Panc1 (cell line): ENCODE measurements around the gene SLC17A7. TPM values are rescaled to one million over a fixed set of nuclear protein-coding genes. Genes with fewer than 3 reads are reported as not detected.

ENCODE experiments used
- ATAC-seq: fragments of 200-7000 bp; cut with Tn5 transposase; 2 replicates; pipeline ENCODE4 v1.9.1; 2020; ENCODE audit warnings: mild to moderate bottlenecking, moderate library complexity
- BruUV-seq: library from RNA; stranded (reverse); fragments of 400-500 nt; replicated peaks from 2 replicates; lab custom pipeline; 2021; lab: Mats Ljungman, UMichigan
- CTCF ChIA-PET: fragments of 300-600 bp; sonication (Branson Sonifier 250); formaldehyde crosslinking; loops from one replicate; lab custom pipeline; 2022; ENCODE audit warnings: antibody characterized with exemption; lab: Charles Lee
- POLR2A ChIA-PET: fragments of 300-600 bp; sonication (Branson Sonifier 250); formaldehyde crosslinking; loops from one replicate; lab custom pipeline; 2022; ENCODE audit warnings: antibody characterized with exemption; lab: Charles Lee
- DNase-seq: peaks from one replicate; pipeline ENCODE4 v3.0.0-alpha.2; 2010; ENCODE audit warnings: low read depth, low spot score
- H3K27ac ChIP-seq: 2 replicates; pipeline ENCODE4 v1.5.1; 2011; ENCODE audit warnings: mild to moderate bottlenecking, low read length, inconsistent platforms
- H3K27me3 ChIP-seq: fragments of 200-500 bp; sonication (Bioruptor generic); 2 replicates; pipeline ENCODE4 v1.6.0; 2014; ENCODE audit warnings: low read length, inconsistent platforms; ENCODE audit not compliant: control insufficient read depth, insufficient read depth
- H3K36me3 ChIP-seq: fragments of 200-500 bp; sonication (Bioruptor generic); 2 replicates; pipeline ENCODE4 v1.5.1; 2014; ENCODE audit warnings: inconsistent platforms, mild to moderate bottlenecking, low read length, moderate library complexity; ENCODE audit not compliant: control insufficient read depth, insufficient read depth
- H3K4me1 ChIP-seq: 2 replicates; pipeline ENCODE4 v1.5.1; 2011; ENCODE audit warnings: inconsistent platforms, mild to moderate bottlenecking, low read length, moderate library complexity; ENCODE audit not compliant: control insufficient read depth, insufficient read depth
- H3K4me3 ChIP-seq, 2 experiments: 2 replicates each; pipeline ENCODE4 v1.5.1; 2011 to 2012; ENCODE audit warnings: low read depth in 2 of 2, low read length in 2 of 2, mild to moderate bottlenecking in 2 of 2, inconsistent platforms in 1 of 2, moderate library complexity in 1 of 2
- H3K9me3 ChIP-seq: fragments of 200-500 bp; sonication (Bioruptor generic); 2 replicates; pipeline ENCODE4 v1.5.1; 2014; ENCODE audit warnings: low read depth, mild to moderate bottlenecking, inconsistent platforms, low read length, moderate library complexity; ENCODE audit not compliant: control insufficient read depth, insufficient read depth
- CTCF ChIP-seq: fragments of 450-650 bp; IDR thresholded peaks from 2 replicates; pipeline ENCODE4 v1.5.1; 2017; ENCODE audit warnings: mild to moderate bottlenecking
- POLR2AphosphoS5 ChIP-seq: IDR thresholded peaks from 2 replicates; pipeline ENCODE4 v1.6.1; 2012; ENCODE audit warnings: mild to moderate bottlenecking, low read depth, low read length, moderate library complexity
- REST ChIP-seq, 2 experiments: IDR thresholded peaks; 2 replicates each; pipeline ENCODE4 v1.6.1; 2011 to 2012; ENCODE audit warnings: low read depth in 2 of 2, control low read depth in 1 of 2, low read length in 1 of 2, mild to moderate bottlenecking in 1 of 2, moderate library complexity in 1 of 2; ENCODE audit not compliant: insufficient read depth in 1 of 2
- SIN3A ChIP-seq: IDR thresholded peaks from 2 replicates; pipeline ENCODE4 v1.6.1; 2012; ENCODE audit warnings: low read depth, mild to moderate bottlenecking, low read length, moderate library complexity, borderline replicate concordance; ENCODE audit not compliant: insufficient read depth
- TCF7L2 ChIP-seq: IDR thresholded peaks from 2 replicates; pipeline ENCODE4 v1.6.1; 2011; ENCODE audit warnings: mild to moderate bottlenecking, low read depth, low read length, inconsistent platforms
- in situ Hi-C: cut with HindIII; loops from 2 replicates; pipeline ENCODE4 v1.10.0; 2016; ENCODE audit warnings: low sequenced_read_pairs, low pct_unique_long_range_greater_than_20kb
- intact Hi-C: fragments of 100-400 bp; cut with micrococcal nuclease; formaldehyde crosslinking; loops from one replicate; pipeline ENCODE4 v1.10.0; 2022; ENCODE audit not compliant: unreplicated experiment
- total RNA-seq: library from RNA; stranded (reverse); gene quantifications from one replicate; pipeline ENCODE4 v1.2.1, GENCODE V29; 2021; ENCODE audit not compliant: unreplicated experiment

The SLC17A7 gene
- total RNA-seq, 1 experiment from 2014 or later = 1.2 TPM

GRCh38 chr19:49391581-49392399 lies 49.5 kb downstream of the SLC17A7 start:
- BruUV-seq = no TSS peak
- H3K4me3 ChIP-seq = 0 out of 4 replicates have a peak overlapping the region, but pooled peaks of 1 of the 2 experiments have one; percentile 8
- no peaks in the 10 kb centered on the region for H3K36me3 ChIP-seq
- no peaks in the 10 kb centered on the region for H3K27me3 ChIP-seq
- TF ChIP-seq SIN3A = no peak
- peak; percentile 89 for TF ChIP-seq CTCF
- ChIA-PET CTCF (interaction anchor here (0.6 kb wide), 2 partner anchors 30 to 31 kb away, joined by 7 to 18 read pairs; partner anchors contain the start of gene TEAD2), POLR2A (no interaction called here)
- no peak overlapping the region for H3K27ac ChIP-seq
- peak; percentile 30 for DNase-seq
- intact Hi-C loops = loop anchor here (5.0 kb wide), 1 partner anchor 51 kb away; the partner anchor contains the start of gene SLC17A7
- no peaks in the 10 kb centered on the region for H3K9me3 ChIP-seq
- peak; percentile 95 for ATAC-seq
- no peaks in the 10 kb centered on the region for H3K4me1 ChIP-seq
- in situ Hi-C loops = no loop called here

GRCh38 chr19:49390929-49391359 lies 50.4 kb downstream of the SLC17A7 start:
- CTCF ChIA-PET = interaction anchor here (0.6 kb wide), 1 partner anchor 29 kb away, joined by 7 read pairs; the partner anchor contains the start of gene TEAD2

More at GRCh38 chr19:49390929-49391359, 50.4 kb downstream of the SLC17A7 start:
- DNase-seq (no peak), ATAC-seq (no peak)
- Histone ChIP-seq H3K4me1 (no peaks in the 10 kb centered on the region), H3K4me3 (no peak overlapping the region), H3K36me3 (no peaks in the 10 kb centered on the region), H3K27ac (no peak overlapping the region), H3K27me3 (no peaks in the 10 kb centered on the region), H3K9me3 (no peaks in the 10 kb centered on the region)
- POLR2A ChIA-PET = interaction anchor here (0.6 kb wide), 1 partner anchor 69 kb away, joined by 10 read pairs; no protein-coding TSS in a partner anchor
- BruUV-seq = no TSS peak
- intact Hi-C loops (loop anchor here (5.0 kb wide), 1 partner anchor 51 kb away; the partner anchor contains the start of gene SLC17A7), in situ Hi-C loops (no loop called here)
- TF ChIP-seq CTCF (no peak), TCF7L2 (no peak), POLR2AphosphoS5 (no peak), SIN3A (no peak), REST (IDR thresholded peaks at IDR 0.05; ENCODE audit: insufficient read depth in 1 of 2, low read depth in 2 of 2, low read length in 1 of 2) (no peak)
